Liver (tissue), 9 donors: ENCODE results near the gene WFS1. TPM values are rescaled to one million over a fixed set of nuclear protein-coding genes. Genes with fewer than 3 reads are reported as not detected.

Experiments
- DNase-seq: peaks from one replicate; pipeline ENCODE4 v3.0.0-alpha.2; 2017; ENCODE audit warnings: low spot score
- H3K27ac ChIP-seq, 2 donors: one replicate each; pipeline ENCODE4 v1.7.0; 2013; ENCODE audit warnings: inconsistent platforms in 2 of 2, low read length in 2 of 2, control low read depth in 1 of 2, low read depth in 1 of 2, mild to moderate bottlenecking in 1 of 2
- H3K27me3 ChIP-seq, 4 donors: one replicate each; pipeline versions ENCODE4 v1.6.1 to v1.7.0; 2013; ENCODE audit warnings: low read length in 3 of 4, inconsistent platforms in 1 of 4, mild to moderate bottlenecking in 1 of 4, moderate library complexity in 1 of 4; ENCODE audit not compliant: control insufficient read depth in 4 of 4, insufficient read depth in 4 of 4
- H3K36me3 ChIP-seq, 4 donors: one replicate each; pipeline versions ENCODE4 v1.6.1 to v1.7.0; 2013; ENCODE audit warnings: low read length in 3 of 4, mild to moderate bottlenecking in 3 of 4, low read depth in 1 of 4, moderate library complexity in 1 of 4; ENCODE audit not compliant: control insufficient read depth in 4 of 4, insufficient read depth in 3 of 4
- H3K4me1 ChIP-seq, 4 donors: one replicate each; pipeline versions ENCODE4 v1.6.1 to v1.7.0; 2013; ENCODE audit warnings: low read length in 3 of 4, mild to moderate bottlenecking in 3 of 4, moderate library complexity in 1 of 4; ENCODE audit not compliant: control insufficient read depth in 4 of 4, insufficient read depth in 4 of 4
- H3K4me3 ChIP-seq, 3 donors: one replicate each; pipeline versions ENCODE4 v1.6.1 to v1.7.0; 2013; ENCODE audit warnings: low read length in 3 of 3, control low read depth in 1 of 3, low read depth in 1 of 3, mild to moderate bottlenecking in 1 of 3
- H3K9ac ChIP-seq, 2 donors: one replicate each; pipeline ENCODE4 v1.7.0; 2013; ENCODE audit warnings: low read length in 2 of 2, mild to moderate bottlenecking in 2 of 2, moderate library complexity in 2 of 2, control low read depth in 1 of 2, low read depth in 1 of 2
- H3K9me3 ChIP-seq, 4 donors: one replicate each; pipeline versions ENCODE4 v1.6.1 to v1.7.0; 2013; ENCODE audit warnings: low read length in 3 of 4; ENCODE audit not compliant: control insufficient read depth in 4 of 4
- EGR1 ChIP-seq, 2 donors: IDR thresholded peaks; 2 replicates each; pipeline ENCODE4 v1.6.1; 2016 to 2018; ENCODE audit warnings: antibody characterized with exemption in 2 of 2, low read depth in 2 of 2
- FOXA1 ChIP-seq: IDR thresholded peaks from 2 replicates; pipeline ENCODE4 v1.6.1; 2016; ENCODE audit warnings: antibody characterized with exemption
- FOXA2 ChIP-seq: IDR thresholded peaks from 2 replicates; pipeline ENCODE4 v1.6.1; 2016; ENCODE audit warnings: antibody characterized with exemption
- GABPA ChIP-seq, 2 donors: IDR thresholded peaks in 1 of 2; conservative IDR thresholded peaks in 1 of 2; 2 replicates each; pipeline ENCODE4 v1.6.1; 2016; ENCODE audit warnings: antibody characterized with exemption in 2 of 2, mild to moderate bottlenecking in 1 of 2, moderate library complexity in 1 of 2
- HNF4A ChIP-seq, 2 donors: conservative IDR thresholded peaks; 2 replicates each; pipeline ENCODE4 v1.6.1; 2016; ENCODE audit warnings: antibody characterized with exemption in 2 of 2, mild to moderate bottlenecking in 2 of 2
- HNF4G ChIP-seq: IDR thresholded peaks from 2 replicates; pipeline ENCODE4 v1.6.1; 2016; ENCODE audit warnings: antibody characterized with exemption
- JUND ChIP-seq, 2 donors: IDR thresholded peaks; 2 replicates each; pipeline ENCODE4 v1.6.1; 2016; ENCODE audit warnings: antibody characterized with exemption in 2 of 2
- NR2F2 ChIP-seq: IDR thresholded peaks from 2 replicates; pipeline ENCODE4 v1.6.1; 2016; ENCODE audit warnings: antibody characterized with exemption
- RXRA ChIP-seq, 2 donors: IDR thresholded peaks; 2 replicates each; pipeline ENCODE4 v1.6.1; 2017 to 2018; ENCODE audit warnings: antibody characterized with exemption in 2 of 2, mild to moderate bottlenecking in 1 of 2
- SP1 ChIP-seq: IDR thresholded peaks from 2 replicates; pipeline ENCODE4 v1.6.1; 2018; ENCODE audit warnings: antibody characterized with exemption, mild to moderate bottlenecking
- TAF1 ChIP-seq: conservative IDR thresholded peaks from 2 replicates; pipeline ENCODE4 v1.6.1; 2016; ENCODE audit warnings: antibody characterized with exemption, mild to moderate bottlenecking
- WGBS: extraction: QIAGEN DNeasy Blood & Tissue Kit; methylation state at CpG from one replicate; pipeline ENCODE4 v1.1.7; 2013; 5-methylcytosine and 5-hydroxymethylcytosine counted together
- polyA plus RNA-seq, 2 donors: library from polyadenylated mRNA; stranded (reverse) in 1 of 2; unstranded in 1 of 2; fragments of 200-250 nt in 1 of 2; fragments of >200 nt in 1 of 2; fragmentation: Nextera tagmentation in 1 of 2; extraction: Ambion mirVana in 1 of 2; gene quantifications; one replicate each; pipeline versions ENCODE4 v1.2.1 to v1.2.3, GENCODE V29; 2013 to 2015
- total RNA-seq, 2 donors: library from RNA; depleted of rRNA; stranded (reverse); fragments of >200 nt; gene quantifications; one replicate each; pipeline ENCODE4 v1.2.3, GENCODE V29; 2014
- TF ChIP-seq, protein P1 (sequence below): IDR thresholded peaks from 2 replicates; pipeline ENCODE4 v1.6.1; 2016; ENCODE audit warnings: antibody characterized with exemption
- TF ChIP-seq, protein P2 (sequence below): IDR thresholded peaks from 2 replicates; pipeline ENCODE4 v1.6.1; 2016; ENCODE audit warnings: antibody characterized with exemption
- TF ChIP-seq, protein P3 (sequence below): IDR thresholded peaks from 2 replicates; pipeline ENCODE4 v1.6.1; 2016; ENCODE audit warnings: antibody characterized with exemption
- TF ChIP-seq, protein P4 (sequence below): fragments of 150-350 bp; IDR thresholded peaks from 2 replicates; pipeline ENCODE4 v1.5.1; 2017; ENCODE audit warnings: improper control_type of control experiment, low read depth, low read length; ENCODE audit not compliant: missing input control
- donor health status: healthy.
- donor health status: healthy.
- donor health status: healthy.
- donor health status: healthy.
- donor health status: healthy.

The WFS1 gene
- total and polyA plus RNA-seq, 4 donors: 6.0 to 23.9 (median 13.0) TPM

DNA sequence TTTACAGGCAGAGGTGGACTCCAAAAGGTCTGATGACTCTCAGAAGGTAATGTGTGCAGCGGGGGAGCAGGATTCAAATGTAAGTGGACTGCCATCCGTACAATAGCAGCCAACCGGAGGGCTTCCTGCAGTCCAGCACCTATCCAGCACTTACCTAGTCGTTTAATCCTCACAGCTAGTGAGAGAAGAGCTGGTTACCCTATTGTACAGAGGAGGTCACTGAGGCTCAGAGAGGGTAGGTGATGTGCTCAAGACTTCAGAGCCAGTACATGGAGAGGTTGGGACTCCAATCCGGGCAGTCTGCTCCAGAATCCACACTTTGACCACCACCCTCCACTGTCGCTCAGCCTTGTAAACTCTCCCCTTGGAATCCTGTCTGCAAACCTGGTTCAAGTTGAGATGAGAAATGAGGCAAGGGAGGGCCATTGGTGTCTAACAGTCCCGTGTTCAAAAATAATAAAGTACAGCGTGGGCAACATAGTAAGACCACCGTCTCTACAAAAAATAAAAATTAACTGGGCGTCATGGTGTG is 46.8 kb upstream of the WFS1 start:
- no peaks in the 10 kb centered on the region for H3K36me3 ChIP-seq
- peaks cover 2 to 20% (median 12%) of the 10 kb centered on the region in 4 donors for H3K27me3 ChIP-seq
- H3K9ac ChIP-seq: no peak overlapping the region
- 66% methylated on average over 10 of the region's 10 CpGs for WGBS
- TF ChIP-seq HNF4G (no peak), SP1 (no peak), GABPA (IDR thresholded peaks at IDR 0.05 in 1 of 2, conservative IDR thresholded peaks at IDR 0.05 in 1 of 2) (no peak), FOXA1 (no peak), HNF4A (conservative IDR thresholded peaks at IDR 0.05) (no peak), FOXA2 (no peak), RXRA (IDR thresholded peaks at IDR 0.05) (no peak)
- TF ChIP-seq, protein P1, sequence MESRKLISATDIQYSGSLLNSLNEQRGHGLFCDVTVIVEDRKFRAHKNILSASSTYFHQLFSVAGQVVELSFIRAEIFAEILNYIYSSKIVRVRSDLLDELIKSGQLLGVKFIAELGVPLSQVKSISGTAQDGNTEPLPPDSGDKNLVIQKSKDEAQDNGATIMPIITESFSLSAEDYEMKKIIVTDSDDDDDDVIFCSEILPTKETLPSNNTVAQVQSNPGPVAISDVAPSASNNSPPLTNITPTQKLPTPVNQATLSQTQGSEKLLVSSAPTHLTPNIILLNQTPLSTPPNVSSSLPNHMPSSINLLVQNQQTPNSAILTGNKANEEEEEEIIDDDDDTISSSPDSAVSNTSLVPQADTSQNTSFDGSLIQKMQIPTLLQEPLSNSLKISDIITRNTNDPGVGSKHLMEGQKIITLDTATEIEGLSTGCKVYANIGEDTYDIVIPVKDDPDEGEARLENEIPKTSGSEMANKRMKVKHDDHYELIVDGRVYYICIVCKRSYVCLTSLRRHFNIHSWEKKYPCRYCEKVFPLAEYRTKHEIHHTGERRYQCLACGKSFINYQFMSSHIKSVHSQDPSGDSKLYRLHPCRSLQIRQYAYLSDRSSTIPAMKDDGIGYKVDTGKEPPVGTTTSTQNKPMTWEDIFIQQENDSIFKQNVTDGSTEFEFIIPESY: no peak
- TF ChIP-seq, protein P2, sequence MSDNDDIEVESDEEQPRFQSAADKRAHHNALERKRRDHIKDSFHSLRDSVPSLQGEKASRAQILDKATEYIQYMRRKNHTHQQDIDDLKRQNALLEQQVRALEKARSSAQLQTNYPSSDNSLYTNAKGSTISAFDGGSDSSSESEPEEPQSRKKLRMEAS: no peak
- TF ChIP-seq, protein P3, sequence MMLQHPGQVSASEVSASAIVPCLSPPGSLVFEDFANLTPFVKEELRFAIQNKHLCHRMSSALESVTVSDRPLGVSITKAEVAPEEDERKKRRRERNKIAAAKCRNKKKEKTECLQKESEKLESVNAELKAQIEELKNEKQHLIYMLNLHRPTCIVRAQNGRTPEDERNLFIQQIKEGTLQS: no peak
- TF ChIP-seq, protein P4, sequence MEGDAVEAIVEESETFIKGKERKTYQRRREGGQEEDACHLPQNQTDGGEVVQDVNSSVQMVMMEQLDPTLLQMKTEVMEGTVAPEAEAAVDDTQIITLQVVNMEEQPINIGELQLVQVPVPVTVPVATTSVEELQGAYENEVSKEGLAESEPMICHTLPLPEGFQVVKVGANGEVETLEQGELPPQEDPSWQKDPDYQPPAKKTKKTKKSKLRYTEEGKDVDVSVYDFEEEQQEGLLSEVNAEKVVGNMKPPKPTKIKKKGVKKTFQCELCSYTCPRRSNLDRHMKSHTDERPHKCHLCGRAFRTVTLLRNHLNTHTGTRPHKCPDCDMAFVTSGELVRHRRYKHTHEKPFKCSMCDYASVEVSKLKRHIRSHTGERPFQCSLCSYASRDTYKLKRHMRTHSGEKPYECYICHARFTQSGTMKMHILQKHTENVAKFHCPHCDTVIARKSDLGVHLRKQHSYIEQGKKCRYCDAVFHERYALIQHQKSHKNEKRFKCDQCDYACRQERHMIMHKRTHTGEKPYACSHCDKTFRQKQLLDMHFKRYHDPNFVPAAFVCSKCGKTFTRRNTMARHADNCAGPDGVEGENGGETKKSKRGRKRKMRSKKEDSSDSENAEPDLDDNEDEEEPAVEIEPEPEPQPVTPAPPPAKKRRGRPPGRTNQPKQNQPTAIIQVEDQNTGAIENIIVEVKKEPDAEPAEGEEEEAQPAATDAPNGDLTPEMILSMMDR: no peak
- peaks cover 4 to 8% (median 4%) of the 10 kb centered on the region in 4 donors for H3K9me3 ChIP-seq
- no peaks in the 10 kb centered on the region for H3K4me1 ChIP-seq
- H3K27ac ChIP-seq: no peak overlapping the region
- no peak overlapping the region for H3K4me3 ChIP-seq
- no peak for DNase-seq

DNA sequence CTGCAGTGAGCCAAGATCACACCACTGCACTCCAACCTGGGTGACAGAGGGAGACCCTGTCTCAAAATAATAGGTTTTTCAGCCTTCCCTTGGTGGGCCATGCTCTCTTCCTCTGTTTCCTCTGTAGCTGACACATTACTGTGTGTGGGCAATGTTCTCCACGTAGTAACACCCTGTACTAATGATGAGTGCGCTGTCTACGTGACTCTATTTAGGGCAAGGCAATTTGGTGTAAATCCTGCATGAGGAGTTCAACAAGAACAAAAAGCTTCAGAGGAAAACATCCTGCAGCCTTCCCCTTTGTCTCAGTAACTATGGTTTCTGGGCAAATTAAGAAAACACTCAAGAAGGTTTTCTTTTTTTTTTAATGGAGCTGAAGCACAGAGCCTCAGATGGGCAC is 44.9 kb upstream of the WFS1 start:
- TF ChIP-seq NR2F2: no peak
- no peak for TF ChIP-seq TAF1
- TF ChIP-seq EGR1 (IDR thresholded peaks at IDR 0.05; ENCODE audit: low read depth in 2 of 2): no peak
- TF ChIP-seq JUND (IDR thresholded peaks at IDR 0.05): no peak
- TF ChIP-seq, protein P4: no peak
- TF ChIP-seq SP1: no peak
- no peak for TF ChIP-seq FOXA2
- no peak for TF ChIP-seq FOXA1
- no peak for DNase-seq
- H3K9ac ChIP-seq: no peak overlapping the region
- H3K27me3 ChIP-seq: peaks cover 2 to 20% (median 12%) of the 10 kb centered on the region in 4 donors
- 74% methylated on average over 3 of the region's 3 CpGs for WGBS
- no peak overlapping the region for H3K4me3 ChIP-seq
- H3K27ac ChIP-seq: no peak overlapping the region
- no peaks in the 10 kb centered on the region for H3K4me1 ChIP-seq
- no peaks in the 10 kb centered on the region for H3K36me3 ChIP-seq
- peaks cover 4 to 8% (median 4%) of the 10 kb centered on the region in 4 donors for H3K9me3 ChIP-seq
